ENCODE measurements around the gene ZSWIM6.
A peak's percentile ranks its signal among the peaks of the same experiment; 100 is the strongest.

Gene ZSWIM6

DNA sequence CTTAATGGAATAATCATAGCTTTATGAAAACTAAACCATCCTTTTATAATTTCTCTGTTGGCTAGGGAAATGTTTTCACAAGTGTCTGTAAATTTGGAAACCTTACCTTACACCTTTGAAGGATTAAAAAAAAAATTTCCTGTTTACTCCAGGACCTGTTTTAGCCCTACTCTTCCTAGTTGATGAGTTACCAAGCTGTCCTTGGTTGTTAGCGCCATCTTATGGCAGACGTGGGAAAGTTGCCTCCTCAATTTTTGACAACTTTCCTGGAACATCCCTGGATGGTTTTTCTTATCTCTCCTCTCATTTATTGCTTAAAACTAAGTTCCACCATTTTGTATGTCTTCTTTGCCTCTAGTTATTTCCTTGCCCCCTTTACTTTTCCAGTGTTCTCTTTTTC, 25.7 kb downstream of the ZSWIM6 start:
- TF ChIP-seq ZFX (IDR thresholded peaks at IDR 0.05; ENCODE audit: borderline replicate concordance): no peak
- TF ChIP-seq, protein P1, sequence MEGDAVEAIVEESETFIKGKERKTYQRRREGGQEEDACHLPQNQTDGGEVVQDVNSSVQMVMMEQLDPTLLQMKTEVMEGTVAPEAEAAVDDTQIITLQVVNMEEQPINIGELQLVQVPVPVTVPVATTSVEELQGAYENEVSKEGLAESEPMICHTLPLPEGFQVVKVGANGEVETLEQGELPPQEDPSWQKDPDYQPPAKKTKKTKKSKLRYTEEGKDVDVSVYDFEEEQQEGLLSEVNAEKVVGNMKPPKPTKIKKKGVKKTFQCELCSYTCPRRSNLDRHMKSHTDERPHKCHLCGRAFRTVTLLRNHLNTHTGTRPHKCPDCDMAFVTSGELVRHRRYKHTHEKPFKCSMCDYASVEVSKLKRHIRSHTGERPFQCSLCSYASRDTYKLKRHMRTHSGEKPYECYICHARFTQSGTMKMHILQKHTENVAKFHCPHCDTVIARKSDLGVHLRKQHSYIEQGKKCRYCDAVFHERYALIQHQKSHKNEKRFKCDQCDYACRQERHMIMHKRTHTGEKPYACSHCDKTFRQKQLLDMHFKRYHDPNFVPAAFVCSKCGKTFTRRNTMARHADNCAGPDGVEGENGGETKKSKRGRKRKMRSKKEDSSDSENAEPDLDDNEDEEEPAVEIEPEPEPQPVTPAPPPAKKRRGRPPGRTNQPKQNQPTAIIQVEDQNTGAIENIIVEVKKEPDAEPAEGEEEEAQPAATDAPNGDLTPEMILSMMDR (IDR thresholded peaks at IDR 0.05): peak; percentile 46
- H3K27ac ChIP-seq: no peak overlapping the region

DNA sequence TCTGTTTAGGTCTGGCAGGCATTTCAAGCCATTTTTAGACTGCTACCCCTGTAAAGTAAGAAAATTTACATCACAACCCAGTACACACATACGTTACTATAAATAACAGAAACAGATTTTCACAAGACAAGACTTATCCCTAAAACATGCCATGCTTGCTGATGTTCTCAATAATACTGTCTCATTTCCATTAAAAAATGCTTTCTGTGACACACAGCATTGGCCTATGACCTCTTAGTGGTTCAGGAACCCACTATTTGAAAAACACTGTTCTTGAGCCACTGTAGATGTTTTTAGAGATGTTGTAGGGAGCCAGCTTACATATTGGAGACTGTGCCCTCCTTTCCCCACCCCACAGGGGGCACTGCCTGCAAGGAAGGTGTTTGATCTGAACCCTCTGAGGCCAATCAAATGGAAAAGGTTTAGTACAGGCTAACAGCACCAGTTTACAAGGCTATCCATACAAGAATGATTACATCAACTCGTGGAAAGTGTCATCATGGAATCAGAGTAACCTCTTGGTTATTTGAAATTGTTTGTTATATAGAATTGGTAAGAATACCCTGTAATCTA, 30.8 kb downstream of the ZSWIM6 start:
- TF ChIP-seq, protein P1 (IDR thresholded peaks at IDR 0.05): 0 out of 2 replicates have a peak, but pooled peaks have one; percentile 9
- no peak for TF ChIP-seq ZFX (IDR thresholded peaks at IDR 0.05; ENCODE audit: borderline replicate concordance)
- H3K27ac ChIP-seq: no peak overlapping the region

DNA sequence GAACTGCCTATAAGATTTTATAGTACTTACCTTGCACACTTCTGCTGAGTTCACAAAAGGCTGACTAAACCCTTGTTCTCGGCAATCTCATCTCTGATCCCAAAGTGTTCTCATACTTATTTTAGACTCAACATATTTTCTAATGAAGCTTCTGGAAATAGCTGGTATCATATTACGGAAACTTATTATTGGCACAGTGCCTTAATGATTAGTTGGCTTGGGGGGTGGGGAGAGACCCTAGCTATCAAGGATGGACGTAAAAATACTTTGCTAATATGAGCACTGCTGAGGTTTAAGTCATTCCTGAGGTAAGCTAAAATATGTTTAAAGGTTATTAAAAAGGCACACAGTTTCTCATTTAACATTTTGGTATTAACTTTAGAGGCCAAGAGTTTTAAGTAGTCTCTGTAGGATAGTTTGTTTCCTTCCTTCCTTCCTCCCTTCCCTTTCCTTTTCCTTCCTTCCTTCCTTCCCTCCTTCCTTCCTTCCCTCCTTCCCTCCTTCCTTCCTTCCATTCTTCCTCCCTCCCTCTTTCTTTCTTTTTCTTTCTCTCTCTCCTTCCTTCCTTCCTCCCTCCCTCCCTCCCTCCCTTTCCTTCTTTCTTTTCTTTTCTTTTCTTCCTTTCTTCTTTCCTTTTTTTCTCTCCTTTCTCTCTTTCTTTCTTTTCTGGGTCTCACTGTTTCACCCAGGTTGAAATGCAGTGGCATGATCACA, 31.5 kb downstream of the ZSWIM6 start:
- no peak for TF ChIP-seq ZFX (IDR thresholded peaks at IDR 0.05; ENCODE audit: borderline replicate concordance)
- TF ChIP-seq, protein P1 (IDR thresholded peaks at IDR 0.05): no peak
- no peak overlapping the region for H3K27ac ChIP-seq

GRCh38 chr5:61366497-61367240, 34.6 kb downstream of the ZSWIM6 start:
- TF ChIP-seq, protein P1 (IDR thresholded peaks at IDR 0.05): no peak
- TF ChIP-seq ZFX (IDR thresholded peaks at IDR 0.05; ENCODE audit: borderline replicate concordance): no peak
- no peak overlapping the region for H3K27ac ChIP-seq

- no peak overlapping the region for H3K27ac ChIP-seq
- TF ChIP-seq, protein P1 (IDR thresholded peaks at IDR 0.05): no peak
Measured at GRCh38 chr5:61370506-61370905, 38.4 kb downstream of the ZSWIM6 start.

GRCh38 chr5:61371474-61371873, 39.4 kb downstream of the ZSWIM6 start:
- H3K27ac ChIP-seq: no peak overlapping the region
- no peak for TF ChIP-seq ZFX (IDR thresholded peaks at IDR 0.05; ENCODE audit: borderline replicate concordance)
- TF ChIP-seq, protein P1 (IDR thresholded peaks at IDR 0.05): no peak

GRCh38 chr5:61379677-61380076, 47.6 kb downstream of the ZSWIM6 start:
- TF ChIP-seq, protein P1 (IDR thresholded peaks at IDR 0.05): no peak
- TF ChIP-seq ZFX (IDR thresholded peaks at IDR 0.05; ENCODE audit: borderline replicate concordance): no peak
- no peak overlapping the region for H3K27ac ChIP-seq

Data from 22Rv1 (cell line).